Measurements from ENCODE around the gene CCR3.

DNA sequence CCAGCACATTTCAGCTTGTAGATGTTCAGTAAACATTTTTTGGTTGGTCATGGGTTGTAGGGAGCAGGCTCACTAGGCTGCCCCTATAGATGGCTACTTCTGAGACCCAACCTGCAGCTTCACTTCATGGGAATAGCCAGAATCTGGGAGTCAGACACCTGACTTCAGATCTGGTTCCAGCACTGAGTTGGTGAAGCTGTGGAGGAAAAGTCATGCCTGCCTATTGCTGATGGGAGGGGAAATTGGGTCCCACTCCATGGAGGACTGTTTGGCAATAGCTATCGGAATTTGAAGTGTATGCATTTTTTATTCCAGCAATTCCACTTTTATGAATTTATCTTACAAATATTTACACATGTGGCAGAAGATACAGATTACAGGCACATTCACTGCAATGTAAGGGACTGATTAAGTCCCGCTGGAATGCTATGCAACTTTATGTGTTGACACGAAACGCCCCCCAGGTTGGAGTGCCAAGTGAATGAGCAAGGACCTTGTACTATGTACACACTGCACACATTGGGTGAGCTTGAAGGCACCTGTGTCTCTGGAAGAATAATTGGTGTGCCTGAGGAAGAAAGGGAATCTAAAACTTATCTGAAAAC lies 26.3 kb upstream of the CCR3 start:
- TF ChIP-seq, protein P1, sequence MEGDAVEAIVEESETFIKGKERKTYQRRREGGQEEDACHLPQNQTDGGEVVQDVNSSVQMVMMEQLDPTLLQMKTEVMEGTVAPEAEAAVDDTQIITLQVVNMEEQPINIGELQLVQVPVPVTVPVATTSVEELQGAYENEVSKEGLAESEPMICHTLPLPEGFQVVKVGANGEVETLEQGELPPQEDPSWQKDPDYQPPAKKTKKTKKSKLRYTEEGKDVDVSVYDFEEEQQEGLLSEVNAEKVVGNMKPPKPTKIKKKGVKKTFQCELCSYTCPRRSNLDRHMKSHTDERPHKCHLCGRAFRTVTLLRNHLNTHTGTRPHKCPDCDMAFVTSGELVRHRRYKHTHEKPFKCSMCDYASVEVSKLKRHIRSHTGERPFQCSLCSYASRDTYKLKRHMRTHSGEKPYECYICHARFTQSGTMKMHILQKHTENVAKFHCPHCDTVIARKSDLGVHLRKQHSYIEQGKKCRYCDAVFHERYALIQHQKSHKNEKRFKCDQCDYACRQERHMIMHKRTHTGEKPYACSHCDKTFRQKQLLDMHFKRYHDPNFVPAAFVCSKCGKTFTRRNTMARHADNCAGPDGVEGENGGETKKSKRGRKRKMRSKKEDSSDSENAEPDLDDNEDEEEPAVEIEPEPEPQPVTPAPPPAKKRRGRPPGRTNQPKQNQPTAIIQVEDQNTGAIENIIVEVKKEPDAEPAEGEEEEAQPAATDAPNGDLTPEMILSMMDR (IDR thresholded peaks at IDR 0.05; ENCODE audit: low read depth, low read length) = no peak
- TF ChIP-seq POLR2A (IDR thresholded peaks at IDR 0.05; ENCODE audit: extremely low read depth, insufficient read length) (no peak), MYC (IDR thresholded peaks at IDR 0.05; ENCODE audit: low read depth, low read length) (no peak)
